IPS-11a (cell line): Measurements from ENCODE around the gene DPY19L2.
"Not testable (repeated sequence)": the region's sequence is repeated elsewhere in the genome, so short reads cannot be mapped to it uniquely, and the experiment has no call there.

Experiments
- H3K4me3 ChIP-seq: one replicate; pipeline ENCODE4 v1.5.1; 2013; ENCODE audit warnings: low read depth, low read length, control low read depth

DPY19L2 gene

GRCh38 chr12:63537838-63538237 is 130.5 kb downstream of the DPY19L2 start:
- not testable (repeated sequence) for H3K4me3 ChIP-seq

- not testable (repeated sequence) for H3K4me3 ChIP-seq
Observed at GRCh38 chr12:63529641-63530040, 138.7 kb downstream of the DPY19L2 start.

- H3K4me3 ChIP-seq = no peak overlapping the region
Observed at GRCh38 chr12:63525831-63526230, 142.5 kb downstream of the DPY19L2 start.

GRCh38 chr12:63521706-63522105 is 146.6 kb downstream of the DPY19L2 start:
- H3K4me3 ChIP-seq = no peak overlapping the region
